WTC11 (cell line): ENCODE measurements around the gene NCS1.

ENCODE experiments used
- ATF1 ChIP-seq: sonication (generic); formaldehyde crosslinking; IDR thresholded peaks from 2 replicates; pipeline ENCODE4 v1.8.1; 2023; ENCODE audit warnings: mild to moderate bottlenecking, moderate library complexity, missing genetic modification reagents
- EMX1 ChIP-seq: fragments of 250-450 bp; sonication (Bioruptor Pico); IDR thresholded peaks from 2 replicates; pipeline ENCODE4 v1.8.0; 2021; ENCODE audit warnings: mild to moderate bottlenecking
- FOXK1 ChIP-seq: sonication (generic); formaldehyde crosslinking; IDR thresholded peaks from 2 replicates; pipeline ENCODE4 v1.8.0; 2022; ENCODE audit warnings: mild to moderate bottlenecking, moderate library complexity, missing genetic modification reagents
- NFYB ChIP-seq: sonication (generic); formaldehyde crosslinking; conservative IDR thresholded peaks from 2 replicates; pipeline ENCODE4 v1.8.0; 2022; ENCODE audit warnings: low read depth, missing genetic modification reagents
- NR3C1 ChIP-seq: sonication (generic); formaldehyde crosslinking; conservative IDR thresholded peaks from 2 replicates; pipeline ENCODE4 v1.8.1; 2023; ENCODE audit warnings: low read depth, mild to moderate bottlenecking, missing genetic modification reagents
- SP1 ChIP-seq: sonication (generic); formaldehyde crosslinking; conservative IDR thresholded peaks from 2 replicates; pipeline ENCODE4 v1.8.1; 2022; ENCODE audit warnings: missing genetic modification reagents
- ZNF121 ChIP-seq: sonication (generic); formaldehyde crosslinking; IDR thresholded peaks from 2 replicates; pipeline ENCODE4 v1.8.0; 2023; ENCODE audit warnings: missing genetic modification reagents
- ZNF263 ChIP-seq: sonication (generic); formaldehyde crosslinking; IDR thresholded peaks from 2 replicates; pipeline ENCODE4 v1.8.1; 2022; ENCODE audit warnings: low read depth, mild to moderate bottlenecking, moderate library complexity, missing genetic modification reagents
- TF ChIP-seq, protein P1 (sequence below): fragments of 200-600 bp; IDR thresholded peaks from 2 replicates; pipeline ENCODE4 v1.8.0; 2022; ENCODE audit warnings: antibody characterized with exemption
- TF ChIP-seq, protein P2 (sequence below): sonication (generic); formaldehyde crosslinking; IDR thresholded peaks from 2 replicates; pipeline ENCODE4 v1.8.1; 2023; ENCODE audit warnings: mild to moderate bottlenecking, missing genetic modification reagents, moderate library complexity
- TF ChIP-seq, protein P3 (sequence below): sonication (generic); formaldehyde crosslinking; IDR thresholded peaks from 2 replicates; pipeline ENCODE4 v1.8.1; 2022; ENCODE audit warnings: low read depth, mild to moderate bottlenecking, moderate library complexity, missing genetic modification reagents, borderline replicate concordance
- TF ChIP-seq, protein P4 (sequence below): sonication (generic); formaldehyde crosslinking; IDR thresholded peaks from 2 replicates; pipeline ENCODE4 v1.8.1; 2023; ENCODE audit warnings: mild to moderate bottlenecking, missing genetic modification reagents, borderline replicate concordance

DNA sequence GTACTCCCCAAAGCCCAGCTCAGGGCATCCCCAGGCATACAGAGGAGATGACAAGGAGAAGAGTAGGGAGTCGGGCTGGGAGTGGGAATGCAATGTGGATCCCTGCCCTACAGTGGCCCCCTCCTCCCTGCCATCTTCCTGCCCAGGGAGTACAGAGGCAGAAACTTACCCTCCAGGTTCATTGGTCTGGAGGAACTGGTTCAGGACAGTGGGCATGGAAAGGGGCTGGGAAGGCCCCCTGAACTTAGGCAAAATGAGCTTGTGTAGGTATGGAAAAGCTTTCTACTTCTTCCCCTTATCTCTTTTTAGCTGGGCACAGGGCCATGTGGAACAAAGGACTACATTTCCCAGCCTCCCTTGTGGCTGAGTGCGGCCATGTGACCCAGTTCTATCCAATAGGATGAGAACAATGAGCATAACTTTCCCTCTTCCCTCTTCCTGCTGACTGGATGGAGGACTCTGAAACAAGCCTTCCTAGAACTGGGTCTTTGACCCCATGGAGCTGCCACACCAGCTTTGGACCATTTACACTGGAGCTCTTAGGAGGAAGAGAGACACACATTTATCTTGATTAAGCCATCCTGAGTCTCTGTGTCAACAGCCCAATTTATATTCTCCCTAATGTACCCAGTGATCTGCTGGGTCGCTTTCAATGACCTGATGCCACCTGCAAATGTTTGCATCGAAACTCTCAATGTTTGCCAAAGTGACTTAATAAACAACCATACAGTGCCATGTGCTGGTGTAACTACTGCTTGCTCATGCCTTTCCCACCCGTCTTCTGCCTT, 68.4 kb downstream of the NCS1 start:
- TF ChIP-seq, protein P1, sequence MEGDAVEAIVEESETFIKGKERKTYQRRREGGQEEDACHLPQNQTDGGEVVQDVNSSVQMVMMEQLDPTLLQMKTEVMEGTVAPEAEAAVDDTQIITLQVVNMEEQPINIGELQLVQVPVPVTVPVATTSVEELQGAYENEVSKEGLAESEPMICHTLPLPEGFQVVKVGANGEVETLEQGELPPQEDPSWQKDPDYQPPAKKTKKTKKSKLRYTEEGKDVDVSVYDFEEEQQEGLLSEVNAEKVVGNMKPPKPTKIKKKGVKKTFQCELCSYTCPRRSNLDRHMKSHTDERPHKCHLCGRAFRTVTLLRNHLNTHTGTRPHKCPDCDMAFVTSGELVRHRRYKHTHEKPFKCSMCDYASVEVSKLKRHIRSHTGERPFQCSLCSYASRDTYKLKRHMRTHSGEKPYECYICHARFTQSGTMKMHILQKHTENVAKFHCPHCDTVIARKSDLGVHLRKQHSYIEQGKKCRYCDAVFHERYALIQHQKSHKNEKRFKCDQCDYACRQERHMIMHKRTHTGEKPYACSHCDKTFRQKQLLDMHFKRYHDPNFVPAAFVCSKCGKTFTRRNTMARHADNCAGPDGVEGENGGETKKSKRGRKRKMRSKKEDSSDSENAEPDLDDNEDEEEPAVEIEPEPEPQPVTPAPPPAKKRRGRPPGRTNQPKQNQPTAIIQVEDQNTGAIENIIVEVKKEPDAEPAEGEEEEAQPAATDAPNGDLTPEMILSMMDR: no peak
- TF ChIP-seq FOXK1 (CRISPR knock-in tag) (no peak), ZNF263 (no peak), ATF1 (CRISPR knock-in tag) (no peak), ZNF121 (no peak), SP1 (CRISPR knock-in tag) (no peak), EMX1 (no peak), NR3C1 (CRISPR knock-in tag) (no peak), NFYB (CRISPR knock-in tag) (peak; percentile 54; the same call in 1 of the 2 replicates)
- TF ChIP-seq, protein P2, sequence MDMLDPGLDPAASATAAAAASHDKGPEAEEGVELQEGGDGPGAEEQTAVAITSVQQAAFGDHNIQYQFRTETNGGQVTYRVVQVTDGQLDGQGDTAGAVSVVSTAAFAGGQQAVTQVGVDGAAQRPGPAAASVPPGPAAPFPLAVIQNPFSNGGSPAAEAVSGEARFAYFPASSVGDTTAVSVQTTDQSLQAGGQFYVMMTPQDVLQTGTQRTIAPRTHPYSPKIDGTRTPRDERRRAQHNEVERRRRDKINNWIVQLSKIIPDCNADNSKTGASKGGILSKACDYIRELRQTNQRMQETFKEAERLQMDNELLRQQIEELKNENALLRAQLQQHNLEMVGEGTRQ (CRISPR knock-in tag): peak; percentile 98
- TF ChIP-seq, protein P3, sequence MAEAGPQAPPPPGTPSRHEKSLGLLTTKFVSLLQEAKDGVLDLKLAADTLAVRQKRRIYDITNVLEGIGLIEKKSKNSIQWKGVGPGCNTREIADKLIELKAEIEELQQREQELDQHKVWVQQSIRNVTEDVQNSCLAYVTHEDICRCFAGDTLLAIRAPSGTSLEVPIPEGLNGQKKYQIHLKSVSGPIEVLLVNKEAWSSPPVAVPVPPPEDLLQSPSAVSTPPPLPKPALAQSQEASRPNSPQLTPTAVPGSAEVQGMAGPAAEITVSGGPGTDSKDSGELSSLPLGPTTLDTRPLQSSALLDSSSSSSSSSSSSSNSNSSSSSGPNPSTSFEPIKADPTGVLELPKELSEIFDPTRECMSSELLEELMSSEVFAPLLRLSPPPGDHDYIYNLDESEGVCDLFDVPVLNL (CRISPR knock-in tag): no peak
- TF ChIP-seq, protein P4, sequence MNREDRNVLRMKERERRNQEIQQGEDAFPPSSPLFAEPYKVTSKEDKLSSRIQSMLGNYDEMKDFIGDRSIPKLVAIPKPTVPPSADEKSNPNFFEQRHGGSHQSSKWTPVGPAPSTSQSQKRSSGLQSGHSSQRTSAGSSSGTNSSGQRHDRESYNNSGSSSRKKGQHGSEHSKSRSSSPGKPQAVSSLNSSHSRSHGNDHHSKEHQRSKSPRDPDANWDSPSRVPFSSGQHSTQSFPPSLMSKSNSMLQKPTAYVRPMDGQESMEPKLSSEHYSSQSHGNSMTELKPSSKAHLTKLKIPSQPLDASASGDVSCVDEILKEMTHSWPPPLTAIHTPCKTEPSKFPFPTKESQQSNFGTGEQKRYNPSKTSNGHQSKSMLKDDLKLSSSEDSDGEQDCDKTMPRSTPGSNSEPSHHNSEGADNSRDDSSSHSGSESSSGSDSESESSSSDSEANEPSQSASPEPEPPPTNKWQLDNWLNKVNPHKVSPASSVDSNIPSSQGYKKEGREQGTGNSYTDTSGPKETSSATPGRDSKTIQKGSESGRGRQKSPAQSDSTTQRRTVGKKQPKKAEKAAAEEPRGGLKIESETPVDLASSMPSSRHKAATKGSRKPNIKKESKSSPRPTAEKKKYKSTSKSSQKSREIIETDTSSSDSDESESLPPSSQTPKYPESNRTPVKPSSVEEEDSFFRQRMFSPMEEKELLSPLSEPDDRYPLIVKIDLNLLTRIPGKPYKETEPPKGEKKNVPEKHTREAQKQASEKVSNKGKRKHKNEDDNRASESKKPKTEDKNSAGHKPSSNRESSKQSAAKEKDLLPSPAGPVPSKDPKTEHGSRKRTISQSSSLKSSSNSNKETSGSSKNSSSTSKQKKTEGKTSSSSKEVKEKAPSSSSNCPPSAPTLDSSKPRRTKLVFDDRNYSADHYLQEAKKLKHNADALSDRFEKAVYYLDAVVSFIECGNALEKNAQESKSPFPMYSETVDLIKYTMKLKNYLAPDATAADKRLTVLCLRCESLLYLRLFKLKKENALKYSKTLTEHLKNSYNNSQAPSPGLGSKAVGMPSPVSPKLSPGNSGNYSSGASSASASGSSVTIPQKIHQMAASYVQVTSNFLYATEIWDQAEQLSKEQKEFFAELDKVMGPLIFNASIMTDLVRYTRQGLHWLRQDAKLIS (CRISPR knock-in tag): no peak
